ENCODE results near the gene TLNRD1. TPM values are rescaled to one million over a fixed set of nuclear protein-coding genes. Genes with fewer than 3 reads are reported as not detected.

TLNRD1 gene
- total and polyA plus RNA-seq, 3 experiments from 2014 or later: 6.3 to 38.6 (median 35.9) TPM

DNA sequence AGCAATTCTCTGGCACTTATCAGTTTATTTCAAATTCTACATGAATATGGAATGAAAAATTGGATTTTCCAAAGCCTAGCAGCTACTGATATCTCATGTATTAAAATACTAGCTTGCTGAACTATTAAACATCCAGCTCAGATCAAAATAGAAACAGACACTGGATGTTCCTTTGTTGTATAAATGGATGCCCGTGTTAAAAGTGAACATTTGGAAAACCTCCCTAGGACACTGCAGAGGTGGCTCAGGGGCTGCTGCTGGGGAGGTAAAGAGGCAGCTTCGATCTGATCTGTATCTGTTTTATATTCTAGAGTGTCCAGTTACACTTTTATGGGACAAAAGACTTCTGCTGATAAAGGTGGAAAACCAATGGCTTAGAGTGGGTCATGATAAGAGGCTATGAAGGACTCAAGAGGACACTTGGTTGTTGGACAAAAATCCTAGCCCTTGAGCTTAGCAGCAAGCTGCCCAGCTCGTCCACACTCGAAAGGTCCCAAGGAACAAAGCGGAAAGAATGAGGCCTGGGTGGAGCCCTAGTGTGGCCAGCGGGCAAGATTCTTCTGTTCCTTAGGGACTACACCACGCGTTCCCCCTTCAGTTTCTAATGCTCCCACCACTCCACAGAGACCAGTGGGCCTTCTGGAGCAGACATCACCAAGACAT lies 21.1 kb upstream of the TLNRD1 start:
- no peaks in the 10 kb centered on the region for H3K27me3 Mint-ChIP-seq
- POLR2A ChIA-PET: no interaction called here
- Histone ChIP-seq H3K9me3 (ENCODE audit: low read length) (no peaks in the 10 kb centered on the region), H3K27ac (ENCODE audit: low read depth, low read length) (no peak overlapping the region), H3K27me3 (ENCODE audit: insufficient read depth, low read length, poor library complexity, severe bottlenecking) (no peaks in the 10 kb centered on the region), H3K36me3 (ENCODE audit: insufficient read depth, low read length) (peaks cover 27% of the 10 kb centered on the region), H3K4me3 (ENCODE audit: low read length) (no peak overlapping the region), H3K4me1 (ENCODE audit: insufficient read depth, low read length) (peaks cover 11% of the 10 kb centered on the region)
- CTCF ChIA-PET: interaction anchor here (2.0 kb wide), 2 partner anchors 9 to 287 kb away, joined by 9 to 10 read pairs; no protein-coding TSS in a partner anchor
- H3K27ac Mint-ChIP-seq: peak overlapping the region in 4 of 8 donors; percentile 23 to 74 (median 63)
- H3K9me3 Mint-ChIP-seq: no peaks in the 10 kb centered on the region
- DNase-seq: no peak
- H3K36me3 Mint-ChIP-seq: peaks cover 5 to 69% (median 20%) of the 10 kb centered on the region in 3 donors
- H3K4me1 Mint-ChIP-seq: peaks cover 50 to 69% (median 64%) of the 10 kb centered on the region in 3 donors
- no peak overlapping the region for H3K4me3 Mint-ChIP-seq

DNA sequence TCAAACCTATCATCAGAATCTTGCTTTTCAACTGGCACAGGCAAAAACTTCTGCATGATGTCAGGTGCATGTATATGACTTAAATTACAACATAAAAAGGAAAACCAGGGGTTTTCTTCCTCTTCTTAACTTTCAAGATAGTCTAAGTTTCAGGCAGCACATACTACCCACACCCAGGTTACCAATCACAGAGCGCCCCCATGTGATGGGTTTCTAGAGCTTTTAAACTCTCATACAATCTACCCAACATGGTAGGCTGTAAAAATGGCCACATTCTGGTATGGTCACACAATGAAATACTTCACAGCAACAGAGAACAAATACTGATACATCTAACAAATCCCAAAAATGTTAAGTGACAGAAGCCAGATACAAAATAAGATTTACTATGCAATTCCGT lies 18.5 kb upstream of the TLNRD1 start:
- Histone ChIP-seq H3K4me3 (ENCODE audit: low read length) (no peak overlapping the region), H3K36me3 (ENCODE audit: insufficient read depth, low read length) (peaks cover 27% of the 10 kb centered on the region), H3K27ac (ENCODE audit: low read depth, low read length) (no peak overlapping the region), H3K4me1 (ENCODE audit: insufficient read depth, low read length) (peaks cover 32% of the 10 kb centered on the region), H3K27me3 (ENCODE audit: insufficient read depth, low read length, poor library complexity, severe bottlenecking) (no peaks in the 10 kb centered on the region), H3K9me3 (ENCODE audit: low read length) (no peaks in the 10 kb centered on the region)
- Mint-ChIP-seq H3K4me3 (no peak overlapping the region), H3K9me3 (no peaks in the 10 kb centered on the region), H3K36me3 (peaks cover 5 to 73% (median 18%) of the 10 kb centered on the region in 3 donors), H3K4me1 (peaks cover 55 to 71% (median 66%) of the 10 kb centered on the region in 3 donors), H3K27me3 (no peaks in the 10 kb centered on the region), H3K27ac (peak overlapping the region in 4 of 8 donors; percentile 10 to 77 (median 18))
- POLR2A ChIA-PET: no interaction called here
- CTCF ChIA-PET: interaction anchor here (1.1 kb wide), 1 partner anchor 284 kb away, joined by 3 read pairs; no protein-coding TSS in a partner anchor
- DNase-seq: no peak

DNA sequence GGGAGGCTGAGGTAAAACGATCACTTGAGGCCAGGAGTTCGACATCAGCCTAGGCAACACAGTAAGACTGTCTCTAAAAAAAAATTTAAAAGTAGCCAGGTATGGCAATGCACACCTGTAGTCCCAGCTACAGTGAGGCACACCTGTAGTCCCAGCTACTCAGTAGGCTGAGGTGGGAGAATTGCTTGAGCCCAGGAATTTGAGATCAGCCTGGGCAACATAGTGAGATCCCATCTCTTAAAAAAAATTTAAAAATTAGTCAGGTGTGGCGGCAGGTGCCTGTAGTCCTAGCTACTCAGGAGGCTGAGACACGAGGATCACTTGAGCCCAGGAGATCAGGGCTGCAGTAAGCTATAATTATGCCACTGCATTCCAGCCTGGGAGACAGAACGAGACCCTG lies 17.9 kb upstream of the TLNRD1 start:
- no peak overlapping the region for H3K4me3 ChIP-seq (ENCODE audit: low read length)
- Mint-ChIP-seq H3K4me1 (peaks cover 53 to 68% (median 64%) of the 10 kb centered on the region in 3 donors), H3K27ac (peak overlapping the region in 2 of 8 donors; percentile 10 to 18), H3K4me3 (no peak overlapping the region), H3K9me3 (no peaks in the 10 kb centered on the region), H3K27me3 (no peaks in the 10 kb centered on the region), H3K36me3 (peaks cover 5 to 66% (median 18%) of the 10 kb centered on the region in 3 donors)
- CTCF ChIA-PET: interaction anchor here (0.8 to 1.1 kb wide), 2 partner anchors 12 to 283 kb away, joined by 3 to 5 read pairs; no protein-coding TSS in a partner anchor
- no peak overlapping the region for H3K27ac ChIP-seq (ENCODE audit: low read depth, low read length)
- H3K4me1 ChIP-seq (ENCODE audit: insufficient read depth, low read length): peaks cover 31% of the 10 kb centered on the region
- POLR2A ChIA-PET: no interaction called here
- H3K9me3 ChIP-seq (ENCODE audit: low read length): no peaks in the 10 kb centered on the region
- no peak for DNase-seq
- H3K36me3 ChIP-seq (ENCODE audit: insufficient read depth, low read length): peaks cover 25% of the 10 kb centered on the region
- H3K27me3 ChIP-seq (ENCODE audit: insufficient read depth, low read length, poor library complexity, severe bottlenecking): no peaks in the 10 kb centered on the region

DNA sequence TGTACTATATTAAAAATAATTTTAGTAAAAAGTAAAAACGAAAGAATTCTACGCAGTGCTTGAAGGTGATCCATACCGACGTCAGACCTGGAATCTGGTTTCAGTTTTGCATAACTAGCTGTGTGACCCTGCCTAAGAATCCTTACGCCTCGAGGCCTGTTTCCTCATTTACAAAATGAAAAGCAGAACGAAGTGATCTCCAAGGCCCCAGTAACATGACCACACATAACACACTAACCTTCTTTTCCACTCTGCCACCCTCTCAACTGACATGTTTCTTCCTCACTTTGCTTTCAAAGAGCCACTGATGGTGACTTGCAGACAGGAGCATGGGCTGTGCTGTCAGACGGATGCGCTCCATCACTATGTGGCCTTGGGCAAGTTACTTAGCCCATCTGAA lies 15.9 kb upstream of the TLNRD1 start:
- POLR2A ChIA-PET: no interaction called here
- H3K27ac Mint-ChIP-seq: peak overlapping the region in 5 of 8 donors; percentile 6 to 72 (median 54)
- Histone ChIP-seq H3K27me3 (ENCODE audit: insufficient read depth, low read length, poor library complexity, severe bottlenecking) (no peaks in the 10 kb centered on the region), H3K4me1 (ENCODE audit: insufficient read depth, low read length) (peaks cover 44% of the 10 kb centered on the region), H3K27ac (ENCODE audit: low read depth, low read length) (no peak overlapping the region), H3K36me3 (ENCODE audit: insufficient read depth, low read length) (peaks cover 5% of the 10 kb centered on the region), H3K9me3 (ENCODE audit: low read length) (no peaks in the 10 kb centered on the region), H3K4me3 (ENCODE audit: low read length) (no peak overlapping the region)
- H3K9me3 Mint-ChIP-seq: peaks cover 0 to 1% (median 0%) of the 10 kb centered on the region in 5 donors
- DNase-seq: no peak
- CTCF ChIA-PET: no interaction called here
- H3K4me3 Mint-ChIP-seq: peak overlapping the region in 4 of 7 donors; percentile 5 to 38 (median 20)
- H3K36me3 Mint-ChIP-seq: peaks cover 3 to 59% (median 17%) of the 10 kb centered on the region in 3 donors
- peaks cover 62 to 75% (median 70%) of the 10 kb centered on the region in 3 donors for H3K4me1 Mint-ChIP-seq
- no peaks in the 10 kb centered on the region for H3K27me3 Mint-ChIP-seq

DNA sequence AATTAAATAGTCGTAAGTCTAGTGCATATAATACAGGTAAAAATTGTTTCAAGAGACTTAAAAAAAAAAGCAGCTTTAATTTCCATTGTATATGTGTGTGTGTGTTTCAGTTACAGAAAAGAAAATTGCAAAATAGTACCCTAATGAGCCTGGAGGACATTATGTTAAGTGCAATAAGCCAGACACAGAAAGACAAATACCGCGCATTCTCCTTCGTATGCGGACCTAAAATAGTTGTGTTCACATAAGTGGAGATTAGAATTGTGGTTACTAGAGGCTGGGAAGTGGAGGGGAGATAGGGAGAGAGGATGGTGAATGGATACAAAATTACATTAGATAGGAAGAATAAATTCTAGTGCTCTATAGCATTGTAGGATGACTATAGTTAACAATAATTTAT lies 14.7 kb upstream of the TLNRD1 start:
- Mint-ChIP-seq H3K4me3 (peak overlapping the region in 1 of 7 donors; percentile 63), H3K36me3 (peaks cover 0 to 49% (median 14%) of the 10 kb centered on the region in 3 donors), H3K27ac (peak overlapping the region in 3 of 8 donors; percentile 33 to 77 (median 34)), H3K4me1 (peaks cover 64 to 78% (median 75%) of the 10 kb centered on the region in 3 donors), H3K9me3 (peaks cover 0 to 1% (median 0%) of the 10 kb centered on the region in 5 donors), H3K27me3 (no peaks in the 10 kb centered on the region)
- ChIA-PET CTCF (interaction anchor here (2.0 to 2.8 kb wide), 2 partner anchors 16 to 280 kb away, joined by 13 to 16 read pairs; no protein-coding TSS in a partner anchor), POLR2A (no interaction called here)
- Histone ChIP-seq H3K9me3 (ENCODE audit: low read length) (no peaks in the 10 kb centered on the region), H3K27me3 (ENCODE audit: insufficient read depth, low read length, poor library complexity, severe bottlenecking) (no peaks in the 10 kb centered on the region), H3K4me1 (ENCODE audit: insufficient read depth, low read length) (peaks cover 56% of the 10 kb centered on the region), H3K4me3 (ENCODE audit: low read length) (no peak overlapping the region), H3K27ac (ENCODE audit: low read depth, low read length) (no peak overlapping the region), H3K36me3 (ENCODE audit: insufficient read depth, low read length) (no peaks in the 10 kb centered on the region)
- no peak for DNase-seq

DNA sequence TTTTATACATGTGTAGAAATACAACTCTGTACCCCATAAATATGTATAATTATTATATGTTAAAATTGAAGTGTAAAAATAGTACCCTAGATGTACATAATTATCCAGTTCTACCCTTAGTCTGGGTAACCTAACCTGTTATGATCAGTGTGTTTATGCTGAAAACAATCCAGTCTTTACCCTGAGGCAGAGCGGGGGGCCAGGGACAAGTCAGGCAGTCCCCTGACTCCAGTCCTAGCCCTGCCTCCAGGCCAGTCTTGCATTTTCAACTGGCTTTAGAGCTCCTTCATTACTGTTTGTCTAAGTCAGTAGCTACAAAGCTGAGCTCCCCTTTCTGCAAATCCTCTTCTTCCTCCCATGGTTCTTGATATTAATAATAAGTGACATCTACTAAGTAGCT lies 14.2 kb upstream of the TLNRD1 start:
- Mint-ChIP-seq H3K36me3 (peaks cover 0 to 49% (median 14%) of the 10 kb centered on the region in 3 donors), H3K27ac (peak overlapping the region in 3 of 8 donors; percentile 3 to 59 (median 21))
- POLR2A ChIA-PET: no interaction called here

DNA sequence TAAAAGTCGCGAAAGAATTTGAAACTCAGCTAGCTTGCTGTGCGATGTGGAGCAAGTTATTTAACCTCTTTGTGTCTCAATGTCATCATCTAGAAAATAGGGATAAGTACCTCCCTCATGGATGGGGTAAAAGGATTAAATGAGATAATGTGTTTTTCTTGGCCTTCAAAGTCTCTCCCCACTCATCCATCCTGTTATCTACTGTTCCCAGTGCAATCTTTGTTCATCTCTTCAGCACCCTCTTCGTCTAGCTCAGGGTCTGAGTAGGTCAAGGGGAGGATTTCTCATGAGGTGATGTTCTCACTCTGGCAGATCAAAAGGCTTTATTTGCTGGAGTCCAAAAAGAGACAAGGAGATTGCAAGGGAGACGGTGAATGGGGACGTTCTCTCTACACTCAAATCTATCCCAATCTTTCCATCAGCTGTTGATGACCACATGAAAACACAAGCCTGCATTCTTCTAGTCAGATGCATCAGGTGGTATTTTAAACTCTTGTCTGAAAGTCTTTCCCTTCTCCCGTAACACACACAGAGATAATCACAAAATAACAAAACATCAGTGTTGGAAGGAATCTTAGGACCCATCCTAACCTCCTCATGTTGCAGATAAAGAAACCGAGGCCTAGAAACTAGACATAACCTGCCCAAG lies 12.5 kb upstream of the TLNRD1 start:
- peaks cover 66% of the 10 kb centered on the region for H3K4me1 ChIP-seq (ENCODE audit: insufficient read depth, low read length)
- H3K9me3 ChIP-seq (ENCODE audit: low read length): no peaks in the 10 kb centered on the region

More for the DNA sequence above, 14.2 kb upstream of the TLNRD1 start:
- Histone ChIP-seq H3K4me1 (ENCODE audit: insufficient read depth, low read length) (peaks cover 61% of the 10 kb centered on the region), H3K27me3 (ENCODE audit: insufficient read depth, low read length, poor library complexity, severe bottlenecking) (no peaks in the 10 kb centered on the region), H3K36me3 (ENCODE audit: insufficient read depth, low read length) (no peaks in the 10 kb centered on the region), H3K27ac (ENCODE audit: low read depth, low read length) (no peak overlapping the region), H3K4me3 (ENCODE audit: low read length) (no peak overlapping the region), H3K9me3 (ENCODE audit: low read length) (no peaks in the 10 kb centered on the region)
- Mint-ChIP-seq H3K4me3 (peak overlapping the region in 4 of 7 donors; percentile 37 to 70 (median 62)), H3K4me1 (peaks cover 64 to 83% (median 78%) of the 10 kb centered on the region in 3 donors), H3K9me3 (peaks cover 0 to 1% (median 0%) of the 10 kb centered on the region in 5 donors), H3K27me3 (no peaks in the 10 kb centered on the region)
- CTCF ChIA-PET: interaction anchor here (2.0 to 2.8 kb wide), 2 partner anchors 16 to 280 kb away, joined by 13 to 16 read pairs; no protein-coding TSS in a partner anchor
- DNase-seq: no peak

More for the DNA sequence above, 12.5 kb upstream of the TLNRD1 start:
- no peaks in the 10 kb centered on the region for H3K36me3 ChIP-seq (ENCODE audit: insufficient read depth, low read length)
- Mint-ChIP-seq H3K4me1 (peaks cover 55 to 74% (median 70%) of the 10 kb centered on the region in 3 donors), H3K36me3 (peaks cover 0 to 37% (median 6%) of the 10 kb centered on the region in 3 donors), H3K27ac (peak overlapping the region; percentile 91 to 99 (median 99)), H3K9me3 (peaks cover 0 to 1% (median 0%) of the 10 kb centered on the region in 5 donors), H3K4me3 (peak overlapping the region; percentile 97 to 99 (median 98)), H3K27me3 (no peaks in the 10 kb centered on the region)
- peak overlapping the region; percentile 88 for H3K27ac ChIP-seq (ENCODE audit: low read depth, low read length)
- POLR2A ChIA-PET: no interaction called here
- no peaks in the 10 kb centered on the region for H3K27me3 ChIP-seq (ENCODE audit: insufficient read depth, low read length, poor library complexity, severe bottlenecking)
- peak overlapping the region; percentile 72 for H3K4me3 ChIP-seq (ENCODE audit: low read length)
- CTCF ChIA-PET: interaction anchor here (1.7 to 2.8 kb wide), 2 partner anchors 18 to 278 kb away, joined by 7 to 16 read pairs; no protein-coding TSS in a partner anchor
- no peak for DNase-seq
